IPS-18c (cell line): ENCODE measurements around the gene PLA2G4C.
A peak's percentile ranks its signal among the peaks of the same experiment; 100 is the strongest.

Experiments
- H3K4me3 ChIP-seq: 2 replicates; pipeline ENCODE4 v1.7.0; 2013; ENCODE audit warnings: low read depth, mild to moderate bottlenecking, low read length, moderate library complexity; ENCODE audit not compliant: insufficient read depth
- H3K9me3 ChIP-seq: one replicate; pipeline ENCODE4 v1.6.1; 2013; ENCODE audit warnings: mild to moderate bottlenecking, low read length, moderate library complexity; ENCODE audit not compliant: control insufficient read depth, insufficient read depth

Gene PLA2G4C, protein sequence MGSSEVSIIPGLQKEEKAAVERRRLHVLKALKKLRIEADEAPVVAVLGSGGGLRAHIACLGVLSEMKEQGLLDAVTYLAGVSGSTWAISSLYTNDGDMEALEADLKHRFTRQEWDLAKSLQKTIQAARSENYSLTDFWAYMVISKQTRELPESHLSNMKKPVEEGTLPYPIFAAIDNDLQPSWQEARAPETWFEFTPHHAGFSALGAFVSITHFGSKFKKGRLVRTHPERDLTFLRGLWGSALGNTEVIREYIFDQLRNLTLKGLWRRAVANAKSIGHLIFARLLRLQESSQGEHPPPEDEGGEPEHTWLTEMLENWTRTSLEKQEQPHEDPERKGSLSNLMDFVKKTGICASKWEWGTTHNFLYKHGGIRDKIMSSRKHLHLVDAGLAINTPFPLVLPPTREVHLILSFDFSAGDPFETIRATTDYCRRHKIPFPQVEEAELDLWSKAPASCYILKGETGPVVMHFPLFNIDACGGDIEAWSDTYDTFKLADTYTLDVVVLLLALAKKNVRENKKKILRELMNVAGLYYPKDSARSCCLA

DNA sequence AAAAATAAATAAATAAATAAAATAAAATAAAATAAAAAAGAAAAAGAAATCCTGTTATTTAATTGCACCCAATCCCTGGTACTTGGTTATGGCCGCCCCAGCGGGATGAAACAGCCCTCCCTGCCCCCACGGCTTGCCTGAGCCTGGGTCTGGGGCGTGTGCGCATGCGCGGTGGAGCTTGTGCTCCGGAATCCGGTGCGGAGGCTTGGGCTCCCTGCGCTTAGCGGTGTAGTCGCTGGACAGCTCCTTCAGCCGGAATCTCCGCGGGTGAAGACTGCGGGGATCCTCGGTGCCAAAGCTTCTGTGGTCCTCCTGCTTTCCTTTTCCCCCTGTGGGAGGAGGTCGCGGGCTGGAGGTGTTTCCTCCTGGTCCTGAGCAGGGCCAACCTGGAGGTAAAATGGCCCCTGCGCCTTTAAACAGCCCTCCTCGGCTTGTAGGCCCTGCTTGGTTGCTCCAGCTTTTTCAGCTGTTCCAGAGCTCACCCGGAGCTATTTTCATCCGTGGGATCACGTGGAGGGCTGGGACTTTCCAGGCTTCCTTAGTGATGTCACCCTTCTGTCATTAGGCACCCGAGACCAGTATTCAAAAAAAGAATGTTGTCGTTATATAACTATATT, at the start of gene PLA2G4C:
Gene PLA2G4C, minus strand, starts transcription at position 468 of the 617 bp plus-strand sequence. CDS start 4,288 bp downstream, outside the sequence.
- Histone ChIP-seq H3K4me3 (peak within 1 kb of the TSS; percentile 39), H3K9me3 (no peaks in the 10 kb centered on the region)

- Histone ChIP-seq H3K4me3 (no peak overlapping the region), H3K9me3 (no peaks in the 10 kb centered on the region)
Measured at GRCh38 chr19:48158210-48158790, 47.7 kb upstream of the PLA2G4C start.

- H3K4me3 ChIP-seq, result no peak overlapping the region
- H3K9me3 ChIP-seq, result no peaks in the 10 kb centered on the region
Measured at GRCh38 chr19:48154003-48154402, 43.4 kb upstream of the PLA2G4C start.

DNA sequence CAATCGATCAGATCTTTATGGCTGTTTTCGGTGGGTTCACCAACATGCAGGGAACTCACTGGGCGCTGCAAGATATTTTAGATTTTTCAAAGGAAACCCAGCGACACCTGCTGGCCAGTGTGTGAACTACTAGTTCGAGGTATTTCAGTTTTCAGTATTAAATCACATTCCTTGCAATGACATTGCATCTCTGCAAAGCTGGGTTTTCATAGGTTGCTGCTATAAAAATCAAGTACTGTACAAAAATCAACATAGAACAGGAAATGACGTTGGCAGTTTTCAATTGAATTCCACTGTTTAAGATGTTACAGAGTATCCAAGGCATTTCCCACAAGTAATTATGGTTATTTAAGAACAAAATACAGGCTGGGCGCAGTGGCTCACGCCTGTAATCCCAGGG, 41.9 kb upstream of the PLA2G4C start:
- no peaks in the 10 kb centered on the region for H3K9me3 ChIP-seq
- H3K4me3 ChIP-seq, result no peak overlapping the region

DNA sequence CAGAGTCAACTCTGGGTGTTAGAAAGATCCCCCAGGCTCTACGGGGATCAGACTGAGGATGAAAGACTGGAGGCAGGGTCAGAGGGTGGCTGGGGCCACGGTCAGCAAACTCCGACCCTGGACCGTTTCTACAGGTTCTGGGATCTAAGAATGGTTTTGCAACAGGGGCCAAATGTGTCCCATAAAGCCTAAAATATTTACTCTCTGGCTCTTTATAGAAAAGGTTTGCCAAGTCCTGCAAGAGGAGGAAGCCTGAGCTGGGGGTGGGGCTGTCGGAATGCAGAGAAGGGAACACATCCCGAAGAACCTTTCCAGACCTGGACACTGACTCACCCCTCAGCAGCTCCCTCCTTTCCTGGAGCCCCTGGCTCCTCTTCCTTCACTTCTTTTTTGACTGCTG, 38.8 kb upstream of the PLA2G4C start:
- Histone ChIP-seq H3K9me3 (no peaks in the 10 kb centered on the region), H3K4me3 (no peak overlapping the region)

- Histone ChIP-seq H3K4me3 (no peak overlapping the region), H3K9me3 (no peaks in the 10 kb centered on the region)
Measured at GRCh38 chr19:48148576-48148975, 38.0 kb upstream of the PLA2G4C start.

DNA sequence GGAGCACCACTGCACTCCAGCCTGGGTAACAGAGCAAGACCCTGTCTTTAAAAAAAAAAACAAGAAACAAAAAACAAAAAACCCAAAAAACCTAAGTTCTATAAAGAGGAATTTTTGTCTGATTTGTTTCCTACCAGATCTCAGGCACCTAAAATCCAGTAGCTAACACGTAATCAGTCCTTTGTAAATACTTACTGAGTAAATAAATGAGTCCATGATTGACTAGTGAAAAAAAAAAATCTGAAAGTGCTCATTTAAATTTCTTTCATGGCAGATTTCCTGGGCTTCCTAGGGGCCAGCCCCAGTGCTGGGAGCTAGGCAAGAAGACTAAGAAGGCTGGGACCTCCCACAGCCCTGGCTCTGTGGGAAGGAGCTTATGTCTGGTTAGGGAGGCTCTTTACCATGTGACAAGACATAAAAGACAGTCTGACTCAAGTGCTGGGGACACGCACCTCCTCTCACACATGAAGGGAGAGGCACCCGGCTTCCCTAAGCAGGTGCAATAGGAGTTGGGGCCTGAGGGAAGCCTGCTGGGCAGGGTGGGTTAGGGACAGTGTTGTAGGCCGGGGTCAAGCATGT, 37.1 kb upstream of the PLA2G4C start:
- no peak overlapping the region for H3K4me3 ChIP-seq
- no peaks in the 10 kb centered on the region for H3K9me3 ChIP-seq

- Histone ChIP-seq H3K4me3 (no peak overlapping the region), H3K9me3 (no peaks in the 10 kb centered on the region)
Measured at GRCh38 chr19:48139053-48139452, 28.4 kb upstream of the PLA2G4C start.

DNA sequence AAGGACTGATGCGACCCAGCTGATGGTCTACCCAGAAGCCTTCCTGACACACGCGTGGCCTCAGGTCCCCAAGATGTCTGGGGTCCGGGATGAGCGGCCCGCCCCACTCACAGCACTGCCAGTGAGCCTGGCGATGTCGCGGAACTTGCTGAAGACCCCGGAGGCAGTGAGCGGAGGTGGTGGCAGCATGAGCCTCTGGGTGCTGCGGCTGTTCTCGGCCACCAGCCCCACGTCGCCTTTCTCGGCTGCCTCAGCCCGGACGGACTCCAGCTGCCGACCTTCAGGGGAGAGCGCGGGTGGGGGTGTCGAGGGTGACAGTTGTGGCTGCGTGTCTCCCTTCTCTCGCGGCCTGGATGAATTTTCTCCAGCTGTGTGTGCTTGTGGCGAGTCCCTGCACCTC, 26.8 kb upstream of the PLA2G4C start:
- no peaks in the 10 kb centered on the region for H3K9me3 ChIP-seq
- no peak overlapping the region for H3K4me3 ChIP-seq

DNA sequence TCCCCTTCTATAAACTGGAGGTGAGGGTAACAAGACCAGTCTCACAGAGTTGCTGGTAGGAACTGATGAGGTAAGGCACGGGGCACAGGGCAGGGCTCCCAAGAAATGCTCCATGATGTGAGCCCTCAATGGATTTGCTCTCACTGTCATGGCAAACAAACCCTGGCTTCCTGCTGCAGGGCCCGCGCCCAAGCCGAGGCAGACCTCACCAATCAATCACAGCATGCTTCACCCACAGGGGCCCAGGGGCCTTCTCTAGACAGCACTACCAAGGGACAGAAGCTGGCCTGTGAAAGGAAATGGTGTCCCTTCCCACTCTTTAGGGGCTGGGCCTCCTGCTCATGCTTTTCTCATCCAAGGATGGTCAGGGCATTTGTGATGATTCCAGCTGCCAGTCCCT, 25.9 kb upstream of the PLA2G4C start:
- Histone ChIP-seq H3K9me3 (peaks cover under 1% of the 10 kb centered on the region), H3K4me3 (no peak overlapping the region)

GRCh38 chr19:48135411-48135810, 24.8 kb upstream of the PLA2G4C start:
- Histone ChIP-seq H3K9me3 (peaks cover 2% of the 10 kb centered on the region), H3K4me3 (no peak overlapping the region)

DNA sequence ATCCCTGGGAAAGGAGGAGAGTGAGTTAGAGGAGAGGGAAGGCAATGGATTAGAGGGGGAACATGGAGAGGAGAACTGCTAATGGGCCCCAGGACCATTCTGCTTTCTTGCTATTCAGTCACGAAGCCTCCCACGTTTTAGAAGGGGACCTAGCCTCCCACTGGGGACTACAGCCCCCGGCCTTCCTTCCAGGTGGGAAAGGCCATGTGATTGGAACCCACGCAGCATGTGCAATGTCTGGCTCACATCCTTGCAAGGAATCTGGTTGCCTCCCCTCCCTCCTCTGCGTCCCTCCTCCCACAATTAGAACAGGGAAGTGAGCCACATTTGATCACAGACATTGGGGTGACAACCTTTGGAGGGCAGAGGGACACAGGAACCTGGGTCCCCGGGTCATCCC, 22.5 kb upstream of the PLA2G4C start:
- H3K9me3 ChIP-seq, result peaks cover 2% of the 10 kb centered on the region

GRCh38 chr19:48127561-48127960, 16.9 kb upstream of the PLA2G4C start:
- no peak overlapping the region for H3K4me3 ChIP-seq
- peaks cover 2% of the 10 kb centered on the region for H3K9me3 ChIP-seq

More for the DNA sequence above, 22.5 kb upstream of the PLA2G4C start:
- no peak overlapping the region for H3K4me3 ChIP-seq

DNA sequence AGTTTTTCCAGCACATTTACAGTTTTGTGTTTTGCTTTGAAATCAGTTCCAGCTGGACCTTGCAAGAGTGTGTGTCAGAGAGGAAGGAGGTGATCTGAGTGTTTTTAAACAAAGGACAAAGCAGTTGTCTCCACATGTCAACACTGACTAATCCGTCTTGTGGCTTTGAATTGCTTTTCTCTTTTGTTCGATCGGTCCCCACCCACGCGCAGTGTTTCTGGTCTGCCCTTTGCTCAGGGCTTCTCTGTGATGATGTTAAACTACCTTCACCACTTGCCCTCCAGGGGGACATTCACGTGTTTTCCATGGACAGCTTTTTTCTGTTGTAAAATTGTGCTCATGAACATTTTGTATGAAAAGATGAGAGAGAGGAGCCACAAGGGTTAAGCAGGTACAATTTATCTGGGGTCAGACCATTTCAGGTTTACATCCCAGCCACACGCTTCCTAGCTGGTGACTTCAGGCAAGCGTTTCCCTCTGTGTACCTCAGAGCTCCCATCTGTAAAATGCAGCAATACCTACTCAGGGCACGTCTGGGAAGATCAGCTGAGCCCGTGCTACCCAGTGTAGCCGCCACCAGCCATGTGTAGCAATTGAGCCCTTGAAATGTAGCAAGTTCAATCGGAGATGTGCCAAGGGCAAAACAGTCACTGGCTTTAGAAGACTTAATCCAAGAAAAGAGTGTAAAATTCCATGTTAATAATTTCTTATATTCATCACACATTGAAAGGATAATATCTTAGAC, 13.5 kb upstream of the PLA2G4C start:
- Histone ChIP-seq H3K4me3 (no peak overlapping the region), H3K9me3 (no peaks in the 10 kb centered on the region)

- H3K9me3 ChIP-seq, result no peaks in the 10 kb centered on the region
- H3K4me3 ChIP-seq, result no peak overlapping the region
Measured at GRCh38 chr19:48122421-48122820, 11.8 kb upstream of the PLA2G4C start.

DNA sequence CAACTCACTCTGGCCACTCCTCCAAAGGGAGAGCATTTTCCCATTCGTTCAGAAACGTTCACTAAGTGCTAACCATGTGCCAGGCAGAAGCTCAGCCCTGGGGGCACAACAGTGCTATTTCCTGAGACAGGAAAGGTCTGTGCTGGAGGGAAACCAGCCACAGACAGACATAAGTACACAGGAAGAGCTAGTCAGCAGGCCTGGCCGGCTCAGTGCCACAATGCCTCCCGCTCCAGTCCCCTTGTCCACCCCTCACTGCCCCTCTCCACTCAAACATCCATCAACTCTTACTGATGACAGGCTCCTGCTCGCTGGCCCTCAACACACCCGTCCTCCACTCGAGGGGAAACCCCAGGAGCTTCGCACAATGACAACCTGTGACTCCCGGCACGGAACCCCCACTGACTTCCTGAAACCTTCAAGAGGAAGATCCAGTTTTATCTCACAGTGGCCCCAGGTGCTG, 11.3 kb upstream of the PLA2G4C start:
- Histone ChIP-seq H3K9me3 (no peaks in the 10 kb centered on the region), H3K4me3 (no peak overlapping the region)

DNA sequence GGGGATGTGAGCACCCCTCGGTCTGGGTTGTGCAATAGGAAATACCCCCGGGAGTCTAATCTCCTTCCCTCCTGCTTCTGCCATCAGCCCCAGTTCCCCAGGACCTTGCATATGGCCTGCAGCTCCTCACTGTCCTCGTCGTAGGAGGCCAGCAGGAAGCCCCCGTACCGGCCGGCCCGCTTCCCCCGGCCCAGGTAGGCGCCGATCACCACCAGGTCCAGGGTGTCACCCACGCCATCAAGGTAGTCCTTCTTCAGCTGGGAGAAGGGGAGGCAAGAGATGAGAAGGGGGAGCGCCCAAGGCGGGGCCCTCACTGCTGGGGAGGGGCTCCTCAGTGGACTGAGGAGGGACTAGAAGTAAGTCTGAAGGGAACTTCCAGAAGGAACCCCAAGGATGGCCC, 10.4 kb upstream of the PLA2G4C start:
- Histone ChIP-seq H3K4me3 (no peak overlapping the region), H3K9me3 (no peaks in the 10 kb centered on the region)
